ENCODE measurements around the gene ELP4. TPM values are rescaled to one million over a fixed set of nuclear protein-coding genes. Genes with fewer than 3 reads are reported as not detected.

ELP4 gene
- total RNA-seq, 1 experiment from 2014 or later: 20.3 TPM

GRCh38 chr11:31763296-31763695 lies 253.7 kb downstream of the ELP4 start:
- DNase-seq: no peak
- Mint-ChIP-seq H3K36me3 (ENCODE audit: insufficient read depth, unreplicated experiment) (no peaks in the 10 kb centered on the region), H3K27me3 (ENCODE audit: unreplicated experiment) (no peaks in the 10 kb centered on the region), H3K9me3 (ENCODE audit: low read depth, unreplicated experiment) (no peaks in the 10 kb centered on the region), H3K4me1 (ENCODE audit: low read depth, unreplicated experiment) (no peaks in the 10 kb centered on the region), H3K4me3 (ENCODE audit: low read depth, unreplicated experiment) (no peak overlapping the region), H3K27ac (ENCODE audit: unreplicated experiment) (no peak overlapping the region)
- no peak for TF ChIP-seq CTCF (IDR thresholded peaks at IDR 0.05; ENCODE audit: unreplicated experiment)
- CTCF ChIA-PET: interaction anchor here (0.7 kb wide), 1 partner anchor 89 kb away, joined by 3 read pairs; no protein-coding TSS in a partner anchor
- no TSS peak for BruUV-seq (replicated peaks)
- intact Hi-C loops (cut with micrococcal nuclease; ENCODE audit: unreplicated experiment): no loop called here

- no peaks in the 10 kb centered on the region for H3K4me1 Mint-ChIP-seq (ENCODE audit: low read depth, unreplicated experiment)
- CTCF ChIA-PET: no interaction called here
- H3K9me3 Mint-ChIP-seq (ENCODE audit: low read depth, unreplicated experiment): no peaks in the 10 kb centered on the region
- intact Hi-C loops (cut with micrococcal nuclease; ENCODE audit: unreplicated experiment): no loop called here
- no peak for DNase-seq
- H3K27ac Mint-ChIP-seq (ENCODE audit: unreplicated experiment): no peak overlapping the region
- BruUV-seq (replicated peaks): no TSS peak
- no peaks in the 10 kb centered on the region for H3K36me3 Mint-ChIP-seq (ENCODE audit: insufficient read depth, unreplicated experiment)
- TF ChIP-seq CTCF (IDR thresholded peaks at IDR 0.05; ENCODE audit: unreplicated experiment): no peak
- no peak overlapping the region for H3K4me3 Mint-ChIP-seq (ENCODE audit: low read depth, unreplicated experiment)
- H3K27me3 Mint-ChIP-seq (ENCODE audit: unreplicated experiment): no peaks in the 10 kb centered on the region
These were observed 254.7 kb downstream of the ELP4 start for GRCh38 chr11:31764261-31764660.

DNA sequence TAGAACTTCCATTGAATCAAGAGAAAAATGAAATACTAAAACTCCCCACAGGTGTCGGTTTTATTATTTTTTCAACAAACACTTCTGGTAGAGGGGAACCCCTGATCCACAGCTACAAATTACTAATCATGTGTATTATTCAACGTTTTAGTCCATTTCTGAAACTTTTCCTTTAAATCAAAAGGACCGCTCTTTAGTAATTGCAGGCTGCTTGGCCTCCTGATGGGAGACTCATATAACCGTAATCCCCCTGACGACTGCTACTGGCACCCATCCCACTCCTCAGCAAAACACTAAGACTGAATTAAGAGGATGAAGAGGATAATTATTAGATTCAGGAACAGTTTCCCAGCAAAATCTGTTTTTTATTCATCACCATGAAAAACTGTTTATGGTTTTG lies 255.2 kb downstream of the ELP4 start:
- H3K36me3 Mint-ChIP-seq (ENCODE audit: insufficient read depth, unreplicated experiment): no peaks in the 10 kb centered on the region

DNA sequence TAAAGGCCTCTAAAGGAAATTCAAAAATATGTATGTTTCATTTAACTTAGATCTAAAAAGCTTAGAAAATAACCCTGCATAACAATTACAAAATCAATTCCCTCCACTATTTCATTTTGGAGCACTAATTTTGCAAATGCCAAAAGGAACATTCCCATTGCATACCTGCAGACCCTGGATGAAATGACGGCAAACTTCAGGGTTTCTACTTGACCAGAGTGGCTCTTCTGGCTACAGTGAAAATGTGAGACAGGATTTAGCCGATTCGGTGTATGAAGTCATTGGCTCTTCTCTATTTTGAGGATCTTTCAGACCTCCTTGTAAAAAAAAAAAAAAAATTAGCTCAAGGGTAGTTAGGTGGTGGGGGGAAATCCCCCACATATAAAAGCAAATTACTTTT lies 257.5 kb downstream of the ELP4 start:
- Mint-ChIP-seq H3K27ac (ENCODE audit: unreplicated experiment) (no peak overlapping the region), H3K4me3 (ENCODE audit: low read depth, unreplicated experiment) (no peak overlapping the region), H3K4me1 (ENCODE audit: low read depth, unreplicated experiment) (no peaks in the 10 kb centered on the region), H3K27me3 (ENCODE audit: unreplicated experiment) (no peaks in the 10 kb centered on the region), H3K9me3 (ENCODE audit: low read depth, unreplicated experiment) (no peaks in the 10 kb centered on the region), H3K36me3 (ENCODE audit: insufficient read depth, unreplicated experiment) (no peaks in the 10 kb centered on the region)
- no peak for TF ChIP-seq CTCF (IDR thresholded peaks at IDR 0.05; ENCODE audit: unreplicated experiment)
- CTCF ChIA-PET: interaction anchor here (0.9 kb wide), 1 partner anchor 9 kb away, joined by 10 read pairs; no protein-coding TSS in a partner anchor
- intact Hi-C loops (cut with micrococcal nuclease; ENCODE audit: unreplicated experiment): no loop called here
- no peak for DNase-seq
- BruUV-seq (replicated peaks): no TSS peak

More for the DNA sequence above, 255.2 kb downstream of the ELP4 start:
- Mint-ChIP-seq H3K4me3 (ENCODE audit: low read depth, unreplicated experiment) (no peak overlapping the region), H3K27ac (ENCODE audit: unreplicated experiment) (no peak overlapping the region), H3K9me3 (ENCODE audit: low read depth, unreplicated experiment) (no peaks in the 10 kb centered on the region), H3K27me3 (ENCODE audit: unreplicated experiment) (no peaks in the 10 kb centered on the region), H3K4me1 (ENCODE audit: low read depth, unreplicated experiment) (no peaks in the 10 kb centered on the region)
- intact Hi-C loops (cut with micrococcal nuclease; ENCODE audit: unreplicated experiment): no loop called here
- TF ChIP-seq CTCF (IDR thresholded peaks at IDR 0.05; ENCODE audit: unreplicated experiment): no peak
- no TSS peak for BruUV-seq (replicated peaks)
- no peak for DNase-seq
- CTCF ChIA-PET: no interaction called here
